Loucy (cell line): Measurements from ENCODE around the gene BLID.

Source experiments
- CTCF ChIP-seq: fragments of 200-600 bp; sonication (generic); conservative IDR thresholded peaks from 2 replicates; pipeline ENCODE4 v1.5.1; 2014; ENCODE audit warnings: mild to moderate bottlenecking, antibody characterized with exemption, low read length
- EZH2phosphoT487 ChIP-seq: fragments of 200-600 bp; IDR thresholded peaks from 2 replicates; pipeline ENCODE4 v1.6.1; 2018; ENCODE audit warnings: antibody characterized with exemption, mild to moderate bottlenecking, moderate library complexity, borderline replicate concordance

DNA sequence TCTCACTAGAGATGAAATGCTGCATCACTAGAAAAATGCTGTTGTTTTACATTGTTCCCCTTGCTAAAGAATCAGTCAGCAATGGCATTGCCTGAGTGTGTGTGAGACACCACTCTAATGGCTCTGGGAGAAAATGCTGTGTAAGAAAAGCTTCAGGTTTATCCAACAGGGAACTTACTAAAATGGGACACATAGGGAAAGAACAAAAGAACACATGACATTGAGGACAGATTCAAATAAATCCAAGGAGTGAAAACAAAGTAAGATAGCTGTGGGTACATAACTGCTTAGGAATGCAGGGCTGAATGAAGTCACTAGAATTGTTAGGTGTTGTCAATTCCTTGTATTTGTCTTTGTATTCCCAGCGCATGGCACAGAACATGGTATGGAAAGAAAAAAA, 24.2 kb downstream of the BLID start:
- TF ChIP-seq CTCF: no peak
- TF ChIP-seq EZH2phosphoT487: no peak
